Glomerular visceral epithelial cell (primary cell): ENCODE measurements around the gene UCN3.

Experiments used
- DNase-seq: peaks from one replicate; pipeline ENCODE4 v3.0.0-alpha.2; 2016; ENCODE audit errors: extremely low spot score

The UCN3 gene, protein sequence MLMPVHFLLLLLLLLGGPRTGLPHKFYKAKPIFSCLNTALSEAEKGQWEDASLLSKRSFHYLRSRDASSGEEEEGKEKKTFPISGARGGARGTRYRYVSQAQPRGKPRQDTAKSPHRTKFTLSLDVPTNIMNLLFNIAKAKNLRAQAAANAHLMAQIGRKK

GRCh38 chr10:5364890-5365338 is at the start of gene UCN3:
TSS of gene UCN3 (plus strand) at chr10:5364966. CDS start at chr10:5373721, 8,755 bp downstream.
- no peak for DNase-seq

- DNase-seq, result peak; percentile 96
Measured at GRCh38 chr10:5317547-5318107, 47.1 kb upstream of the UCN3 start.

DNA sequence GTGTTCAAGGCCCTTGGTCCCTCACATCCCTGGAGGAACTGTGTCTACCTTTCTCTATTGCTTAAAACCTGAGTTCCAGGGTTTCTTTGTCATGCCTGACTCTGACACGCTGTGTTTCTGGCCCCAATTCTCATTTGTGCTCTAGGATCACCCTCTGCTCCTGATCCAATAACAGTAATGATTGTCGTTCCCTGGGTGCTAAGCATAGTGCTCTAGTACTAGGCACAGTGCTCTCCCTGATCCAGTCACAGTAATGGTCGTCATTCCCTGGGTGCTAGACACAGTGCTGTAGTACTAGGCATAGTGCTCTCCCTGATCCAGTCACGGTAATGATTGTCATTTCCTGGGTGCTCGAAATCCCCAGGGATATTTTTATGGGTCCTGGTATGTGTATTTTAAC is 46.6 kb upstream of the UCN3 start:
- DNase-seq, result no peak

GRCh38 chr10:5319863-5320262 is 44.9 kb upstream of the UCN3 start:
- no peak for DNase-seq

DNA sequence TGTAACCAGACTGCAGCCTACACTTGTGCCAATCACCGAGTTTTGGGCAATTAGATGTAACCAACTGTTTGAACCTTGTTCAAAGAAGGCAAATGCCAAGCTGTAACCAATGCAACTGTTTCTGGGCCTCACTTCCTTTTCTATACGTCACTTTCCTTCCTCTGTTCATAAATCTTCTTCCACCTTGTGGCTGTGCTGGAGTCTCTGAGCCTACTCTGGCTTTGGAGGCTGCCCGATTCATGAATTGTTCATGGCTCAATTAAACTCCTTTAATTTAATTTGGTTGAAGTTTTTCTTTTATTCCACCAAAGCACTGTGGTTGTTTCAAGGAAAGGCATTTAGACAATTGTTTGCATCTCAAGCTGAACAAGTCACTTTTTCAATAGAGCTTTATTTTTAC is 43.5 kb upstream of the UCN3 start:
- DNase-seq, result no peak

- no peak for DNase-seq
Measured at GRCh38 chr10:5323446-5323845, 41.3 kb upstream of the UCN3 start.

DNA sequence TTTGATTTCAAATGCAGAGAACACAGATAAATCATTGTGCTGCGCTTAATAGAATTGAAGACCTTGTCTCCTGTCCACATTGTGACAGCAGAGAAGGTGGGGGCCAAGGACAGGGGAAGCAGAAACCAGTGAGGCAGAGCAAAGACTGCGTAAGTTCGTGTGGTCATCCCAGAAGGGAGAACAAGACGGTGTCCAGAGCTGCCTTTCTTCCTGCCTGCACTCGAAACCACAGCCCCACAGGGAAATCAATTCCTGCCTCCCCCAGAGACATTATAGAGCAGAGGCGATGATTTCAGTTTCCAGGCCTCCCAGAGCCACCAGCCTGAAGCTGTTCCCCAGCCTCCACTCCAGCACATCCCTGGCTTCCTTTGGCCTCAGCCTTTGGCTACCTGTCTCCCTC is 39.7 kb upstream of the UCN3 start:
- DNase-seq, result peak; percentile 24

DNA sequence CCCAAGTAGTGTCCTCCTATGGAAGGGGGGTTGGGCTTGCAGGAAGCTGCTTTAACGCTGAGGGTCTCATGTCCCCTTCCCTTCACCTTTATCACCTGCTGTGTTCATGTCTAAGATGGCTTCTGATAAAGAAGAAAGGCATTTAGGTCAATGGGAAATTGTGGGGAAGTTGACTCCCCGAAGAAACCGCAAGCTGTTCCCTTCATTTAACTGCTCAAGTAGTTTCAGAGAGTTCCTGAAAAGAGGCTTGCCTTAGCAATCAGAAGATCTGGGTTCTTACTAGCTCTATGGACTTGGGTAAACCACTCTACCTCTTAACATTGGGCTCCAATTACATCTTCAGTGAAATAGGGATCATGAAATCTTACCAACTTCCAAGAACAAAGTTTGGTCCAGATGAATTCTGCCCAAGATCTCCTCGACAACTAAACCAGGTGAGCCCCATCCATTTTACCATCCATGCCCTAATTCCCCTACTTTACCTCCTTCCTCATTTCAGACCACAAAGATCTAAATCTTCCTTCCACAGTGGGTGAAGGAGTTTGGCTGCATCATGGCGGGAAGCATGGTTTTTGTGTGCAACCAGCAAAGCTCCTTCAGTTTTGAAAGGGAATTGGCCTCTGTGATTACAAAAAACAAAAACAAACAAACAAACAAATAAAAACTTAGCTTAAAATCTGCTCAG is 30.4 kb upstream of the UCN3 start:
- DNase-seq, result no peak

DNA sequence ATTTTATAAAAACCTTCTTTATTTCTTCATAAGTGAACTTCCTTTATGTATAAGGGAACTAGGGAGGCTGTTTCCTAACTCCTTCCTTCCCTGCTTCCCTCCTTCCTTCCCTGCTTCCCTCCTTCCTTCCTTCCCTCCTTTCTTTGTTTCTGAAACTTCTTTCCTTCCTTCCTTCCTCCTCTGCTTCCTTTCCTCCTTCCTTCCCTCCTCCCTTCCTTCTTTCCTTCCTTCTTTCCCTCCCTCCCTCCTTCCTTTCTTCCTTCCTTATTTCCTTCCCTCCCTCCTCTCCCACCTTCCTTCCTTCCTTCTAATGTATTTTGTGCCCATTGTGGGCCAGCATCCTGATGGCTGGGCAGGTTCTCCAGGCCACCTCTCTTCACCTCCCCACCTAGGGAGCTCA is 26.8 kb upstream of the UCN3 start:
- no peak for DNase-seq

DNA sequence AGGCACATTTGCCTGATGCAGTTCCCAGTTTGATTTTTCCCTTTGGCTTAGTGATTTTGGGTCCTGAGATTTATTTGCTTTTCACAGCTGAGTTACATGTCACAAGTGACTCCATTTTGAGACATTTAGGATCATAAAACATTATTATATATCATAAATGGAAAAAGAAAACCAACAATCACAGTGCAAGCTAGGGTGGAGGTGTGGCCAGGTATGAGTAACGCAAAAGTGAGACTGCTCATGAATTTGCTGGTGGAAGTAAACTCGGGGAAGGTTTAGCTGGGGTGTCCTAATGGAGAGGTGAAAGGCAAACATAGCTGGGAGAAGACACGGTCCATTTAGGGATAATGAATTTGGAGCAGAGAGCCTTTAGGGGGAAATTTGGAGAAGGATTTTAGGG is 21.7 kb upstream of the UCN3 start:
- DNase-seq, result no peak

- peak; percentile 73 for DNase-seq
Measured at GRCh38 chr10:5343561-5343960, 21.2 kb upstream of the UCN3 start.

- no peak for DNase-seq
Measured at GRCh38 chr10:5343979-5344378, 20.8 kb upstream of the UCN3 start.

DNA sequence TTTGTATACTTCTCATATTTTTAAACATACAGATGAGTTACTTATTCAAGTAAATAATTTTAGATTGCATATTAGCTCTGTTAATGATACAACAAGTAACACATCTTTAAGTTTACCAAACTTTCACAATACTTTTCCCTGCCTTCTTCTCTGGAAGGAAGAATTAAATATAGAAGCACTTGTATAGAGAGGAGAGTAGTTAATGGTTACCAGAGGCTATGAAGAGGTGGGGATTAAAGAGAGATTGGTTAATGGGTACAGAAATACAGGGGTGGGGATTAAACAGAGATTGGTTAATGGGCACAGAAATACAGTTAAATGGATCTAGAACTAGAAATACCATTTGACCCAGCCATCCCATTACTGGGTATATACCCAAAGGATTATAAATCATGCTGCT is 20.0 kb upstream of the UCN3 start:
- DNase-seq, result no peak

DNA sequence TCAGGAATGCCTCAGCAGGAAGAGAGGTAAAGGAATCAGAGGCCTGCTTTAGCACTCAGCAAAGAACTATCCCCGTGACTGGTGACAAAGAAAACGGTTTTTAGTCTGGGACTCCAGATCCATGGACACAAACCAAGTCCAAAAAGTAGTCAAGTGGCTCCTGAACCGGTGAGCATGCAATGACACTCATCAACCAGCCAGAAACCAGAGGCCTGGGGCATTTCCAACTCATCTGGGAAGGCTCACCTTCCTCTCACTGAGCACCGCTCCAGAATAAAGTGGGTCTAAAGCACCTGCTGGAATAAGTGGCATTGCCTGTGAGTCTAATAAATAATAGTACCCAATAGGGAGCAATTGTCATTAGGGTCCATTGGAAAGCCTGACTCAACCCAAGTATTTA is 17.9 kb upstream of the UCN3 start:
- no peak for DNase-seq

GRCh38 chr10:5349362-5349761 is 15.4 kb upstream of the UCN3 start:
- DNase-seq, result no peak

DNA sequence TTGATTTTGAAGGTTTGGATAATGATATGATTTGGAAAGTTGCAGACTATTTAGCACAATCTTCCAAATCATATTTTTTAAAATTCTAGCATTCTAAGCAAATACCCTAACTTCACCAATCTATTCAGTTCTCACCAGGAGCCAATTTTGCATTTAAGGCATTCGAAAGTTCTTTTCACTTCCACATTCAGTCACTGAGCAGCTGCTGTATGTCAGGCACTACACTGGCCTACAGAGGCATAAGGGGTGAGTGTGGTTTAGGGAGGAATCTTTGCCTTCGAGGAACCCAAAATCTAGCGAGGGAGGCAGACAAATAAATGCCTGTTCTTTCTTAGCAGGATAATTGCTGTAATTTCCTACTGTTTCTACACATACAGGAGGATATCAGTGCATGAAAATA is 10.7 kb upstream of the UCN3 start:
- DNase-seq, result no peak

DNA sequence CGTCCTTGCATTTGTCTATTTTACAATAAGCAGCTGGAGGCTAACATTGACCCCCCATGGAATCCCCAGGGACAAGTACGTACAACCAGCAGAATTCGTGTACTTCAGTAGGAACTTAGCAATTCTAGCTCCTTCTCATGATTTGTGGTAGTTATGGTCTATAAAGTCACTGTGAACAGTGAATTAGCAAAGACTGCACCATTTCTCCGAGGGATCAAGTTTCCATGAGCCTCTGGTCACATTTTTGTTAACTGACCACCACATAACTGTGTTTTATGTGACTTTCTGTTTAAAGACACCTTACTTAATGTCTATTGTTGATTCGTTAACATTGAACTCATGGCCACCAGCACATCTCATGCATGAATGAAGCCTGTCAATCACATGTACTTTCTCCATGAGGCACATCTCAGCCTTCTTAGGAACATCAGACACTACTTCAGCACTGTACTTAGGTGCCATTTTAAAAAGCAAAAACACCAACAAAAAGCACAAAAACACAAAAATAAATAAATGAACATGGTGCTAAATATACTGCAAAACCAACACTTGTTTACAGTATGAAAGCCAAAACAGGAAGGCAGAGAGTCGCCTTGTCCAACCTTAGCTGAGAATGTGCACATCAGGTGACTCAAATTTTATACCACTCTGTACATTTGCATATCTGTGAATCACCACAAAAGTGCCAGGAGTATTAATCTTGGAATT is 9.0 kb upstream of the UCN3 start:
- DNase-seq, result no peak

DNA sequence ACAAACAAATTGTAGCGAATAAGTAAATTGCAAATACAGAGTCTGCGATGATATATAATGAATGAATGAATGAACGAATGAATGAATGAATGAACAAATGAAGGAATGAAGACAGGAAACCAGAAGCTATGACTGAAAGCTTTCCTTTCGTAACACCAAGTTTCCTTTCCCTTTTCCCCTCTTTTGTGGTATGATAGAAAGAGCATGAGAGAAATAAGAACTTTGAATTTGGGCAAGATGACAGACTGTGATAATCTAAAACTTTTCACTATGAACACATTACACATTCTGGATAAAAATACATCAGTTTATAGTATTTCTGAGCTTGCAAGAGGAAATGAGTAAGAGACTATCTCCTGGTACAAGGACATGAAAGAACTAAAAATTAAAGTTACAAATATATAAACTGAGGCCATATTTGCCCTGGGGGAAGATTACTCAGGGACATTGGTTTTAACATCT is 8.4 kb upstream of the UCN3 start:
- DNase-seq, result no peak

GRCh38 chr10:5360318-5360915 is 4.3 kb upstream of the UCN3 start:
- DNase-seq, result no peak

- DNase-seq, result no peak
Measured at GRCh38 chr10:5361966-5362365, 2.8 kb upstream of the UCN3 start.

GRCh38 chr10:5362873-5363272 is 1.9 kb upstream of the UCN3 start:
- no peak for DNase-seq

- no peak for DNase-seq
Measured at GRCh38 chr10:5364374-5364773, 392 bp upstream of the UCN3 start.
